Mucosa of stomach (tissue), 1 donor: ENCODE data around the gene MTHFD2L.

Source experiments
- H3K27me3 ChIP-seq: one replicate; pipeline ENCODE4 v1.7.0; 2013; ENCODE audit warnings: mild to moderate bottlenecking, low read length; ENCODE audit not compliant: control insufficient read depth, insufficient read depth
- H3K36me3 ChIP-seq: one replicate; pipeline ENCODE4 v1.7.0; 2013; ENCODE audit warnings: low read length; ENCODE audit not compliant: control insufficient read depth, insufficient read depth
- H3K4me1 ChIP-seq: one replicate; pipeline ENCODE4 v1.7.0; 2013; ENCODE audit warnings: mild to moderate bottlenecking, low read length; ENCODE audit not compliant: control insufficient read depth, insufficient read depth
- H3K4me3 ChIP-seq: one replicate; pipeline ENCODE4 v1.7.0; 2013; ENCODE audit warnings: low read length
- H3K9ac ChIP-seq: one replicate; pipeline ENCODE4 v1.7.0; 2013; ENCODE audit warnings: mild to moderate bottlenecking, low read length, moderate library complexity
- H3K9me3 ChIP-seq: one replicate; pipeline ENCODE4 v1.7.0; 2013; ENCODE audit warnings: mild to moderate bottlenecking, low read length, moderate library complexity; ENCODE audit not compliant: control insufficient read depth
- donor health status: Pancreatic carcinoma.

Gene MTHFD2L

GRCh38 chr4:74230902-74231499 is 73.1 kb downstream of the MTHFD2L start:
- no peaks in the 10 kb centered on the region for H3K9me3 ChIP-seq
- no peaks in the 10 kb centered on the region for H3K27me3 ChIP-seq
- H3K9ac ChIP-seq, result no peak overlapping the region
- H3K4me1 ChIP-seq, result peaks cover 14% of the 10 kb centered on the region
- H3K4me3 ChIP-seq, result no peak overlapping the region
- H3K36me3 ChIP-seq, result no peaks in the 10 kb centered on the region

- H3K4me1 ChIP-seq, result peaks cover 9% of the 10 kb centered on the region
Measured at GRCh38 chr4:74235135-74235534, 77.2 kb downstream of the MTHFD2L start.

GRCh38 chr4:74237425-74237966 is 79.6 kb downstream of the MTHFD2L start:
- no peaks in the 10 kb centered on the region for H3K27me3 ChIP-seq
- H3K36me3 ChIP-seq, result no peaks in the 10 kb centered on the region
- no peak overlapping the region for H3K9ac ChIP-seq
- H3K4me1 ChIP-seq, result no peaks in the 10 kb centered on the region
- no peak overlapping the region for H3K4me3 ChIP-seq
- H3K9me3 ChIP-seq, result no peaks in the 10 kb centered on the region

More at GRCh38 chr4:74235135-74235534, 77.2 kb downstream of the MTHFD2L start:
- H3K9me3 ChIP-seq, result no peaks in the 10 kb centered on the region
- H3K27me3 ChIP-seq, result no peaks in the 10 kb centered on the region
- H3K4me3 ChIP-seq, result no peak overlapping the region
- no peak overlapping the region for H3K9ac ChIP-seq
- no peaks in the 10 kb centered on the region for H3K36me3 ChIP-seq

- H3K27me3 ChIP-seq, result no peaks in the 10 kb centered on the region
- H3K36me3 ChIP-seq, result no peaks in the 10 kb centered on the region
- no peaks in the 10 kb centered on the region for H3K9me3 ChIP-seq
- H3K9ac ChIP-seq, result no peak overlapping the region
- H3K4me1 ChIP-seq, result no peaks in the 10 kb centered on the region
- no peak overlapping the region for H3K4me3 ChIP-seq
Measured at GRCh38 chr4:74244049-74244448, 86.1 kb downstream of the MTHFD2L start.

GRCh38 chr4:74252933-74253332 is 95.0 kb downstream of the MTHFD2L start:
- H3K27me3 ChIP-seq, result no peaks in the 10 kb centered on the region
- no peak overlapping the region for H3K4me3 ChIP-seq
- no peaks in the 10 kb centered on the region for H3K4me1 ChIP-seq
- H3K36me3 ChIP-seq, result no peaks in the 10 kb centered on the region
- no peak overlapping the region for H3K9ac ChIP-seq
- H3K9me3 ChIP-seq, result no peaks in the 10 kb centered on the region

- Histone ChIP-seq H3K4me1 (no peaks in the 10 kb centered on the region), H3K36me3 (no peaks in the 10 kb centered on the region), H3K9me3 (no peaks in the 10 kb centered on the region), H3K4me3 (no peak overlapping the region), H3K9ac (no peak overlapping the region), H3K27me3 (no peaks in the 10 kb centered on the region)
Measured at GRCh38 chr4:74254386-74254785, 96.5 kb downstream of the MTHFD2L start.

GRCh38 chr4:74255096-74255495 is 97.2 kb downstream of the MTHFD2L start:
- Histone ChIP-seq H3K27me3 (no peaks in the 10 kb centered on the region), H3K36me3 (no peaks in the 10 kb centered on the region), H3K9me3 (no peaks in the 10 kb centered on the region), H3K9ac (no peak overlapping the region), H3K4me1 (no peaks in the 10 kb centered on the region), H3K4me3 (no peak overlapping the region)

GRCh38 chr4:74258963-74259362 is 101.0 kb downstream of the MTHFD2L start:
- no peaks in the 10 kb centered on the region for H3K36me3 ChIP-seq
- H3K9me3 ChIP-seq, result no peaks in the 10 kb centered on the region
- H3K9ac ChIP-seq, result no peak overlapping the region
- no peaks in the 10 kb centered on the region for H3K4me1 ChIP-seq
- H3K4me3 ChIP-seq, result no peak overlapping the region
- H3K27me3 ChIP-seq, result no peaks in the 10 kb centered on the region

- Histone ChIP-seq H3K36me3 (no peaks in the 10 kb centered on the region), H3K4me3 (no peak overlapping the region), H3K9ac (no peak overlapping the region), H3K4me1 (no peaks in the 10 kb centered on the region), H3K27me3 (no peaks in the 10 kb centered on the region), H3K9me3 (no peaks in the 10 kb centered on the region)
Measured at GRCh38 chr4:74260036-74260435, 102.1 kb downstream of the MTHFD2L start.

GRCh38 chr4:74262522-74262921 is 104.6 kb downstream of the MTHFD2L start:
- Histone ChIP-seq H3K9ac (no peak overlapping the region), H3K27me3 (no peaks in the 10 kb centered on the region), H3K4me3 (no peak overlapping the region), H3K9me3 (no peaks in the 10 kb centered on the region), H3K4me1 (no peaks in the 10 kb centered on the region), H3K36me3 (no peaks in the 10 kb centered on the region)

GRCh38 chr4:74263551-74263950 is 105.6 kb downstream of the MTHFD2L start:
- H3K4me1 ChIP-seq, result no peaks in the 10 kb centered on the region
- H3K9ac ChIP-seq, result no peak overlapping the region

GRCh38 chr4:74266081-74266480 is 108.2 kb downstream of the MTHFD2L start:
- Histone ChIP-seq H3K9ac (no peak overlapping the region), H3K4me3 (no peak overlapping the region), H3K9me3 (no peaks in the 10 kb centered on the region), H3K36me3 (no peaks in the 10 kb centered on the region), H3K4me1 (no peaks in the 10 kb centered on the region), H3K27me3 (no peaks in the 10 kb centered on the region)

More at GRCh38 chr4:74263551-74263950, 105.6 kb downstream of the MTHFD2L start:
- no peak overlapping the region for H3K4me3 ChIP-seq
- H3K36me3 ChIP-seq, result no peaks in the 10 kb centered on the region
- H3K27me3 ChIP-seq, result no peaks in the 10 kb centered on the region
- H3K9me3 ChIP-seq, result no peaks in the 10 kb centered on the region
